IPS DF 6.9 (cell line): ENCODE results near the gene BET1L.
A peak's percentile ranks its signal among the peaks of the same experiment; 100 is the strongest.
"Not testable (repeated sequence)": the region's sequence is repeated elsewhere in the genome, so short reads cannot be mapped to it uniquely, and the experiment has no call there.

ENCODE experiments used
- DNase-seq: peaks from one replicate; pipeline ENCODE4 v3.0.0-alpha.2; 2013; ENCODE audit warnings: low read depth, low spot score
- H3K27ac ChIP-seq: one replicate; pipeline ENCODE4 v1.5.1; 2013; ENCODE audit warnings: low read length, control low read depth
- H3K27me3 ChIP-seq: 2 replicates; pipeline ENCODE4 v1.6.1; 2013; ENCODE audit warnings: mild to moderate bottlenecking, low read length; ENCODE audit not compliant: control insufficient read depth, insufficient read depth
- H3K36me3 ChIP-seq: 2 replicates; pipeline ENCODE4 v1.6.1; 2013; ENCODE audit warnings: low read length; ENCODE audit not compliant: control insufficient read depth, insufficient read depth
- H3K4me1 ChIP-seq: 2 replicates; pipeline ENCODE4 v1.6.1; 2013; ENCODE audit warnings: low read length; ENCODE audit not compliant: control insufficient read depth, insufficient read depth
- H3K4me3 ChIP-seq: 2 replicates; pipeline ENCODE4 v1.5.1; 2013; ENCODE audit warnings: mild to moderate bottlenecking, low read length
- H3K9me3 ChIP-seq: 2 replicates; pipeline ENCODE4 v1.6.1; 2013; ENCODE audit warnings: low read length, inconsistent platforms; ENCODE audit not compliant: control insufficient read depth, insufficient read depth
- WGBS: extraction: QIAGEN DNeasy Blood & Tissue Kit; methylation state at CpG from one replicate; pipeline ENCODE4 v1.1.7; 2013; ENCODE audit warnings: mixed read lengths, missing lambda C conversion rate; ENCODE audit not compliant: insufficient read length, insufficient coverage; 5-methylcytosine and 5-hydroxymethylcytosine counted together

BET1L gene

DNA sequence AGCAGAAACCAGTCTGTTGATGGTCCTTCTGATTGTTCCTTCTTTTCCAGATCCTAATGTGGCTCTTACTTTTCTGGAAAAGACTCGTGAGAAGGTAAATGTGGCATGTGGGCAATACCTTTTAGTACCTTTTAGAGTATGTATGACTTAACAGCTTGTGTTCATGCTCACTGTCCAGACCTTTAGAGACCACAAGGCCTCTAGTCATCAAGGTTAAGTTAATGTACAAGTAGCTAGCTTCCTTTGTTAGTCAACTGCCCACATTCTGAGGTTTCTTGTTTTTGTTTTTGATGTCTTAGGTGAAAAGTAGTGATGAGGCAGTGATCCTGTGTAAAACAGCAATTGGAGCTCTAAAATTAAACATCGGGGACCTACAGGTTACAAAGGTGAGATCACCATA lies 37.2 kb upstream of the BET1L start:
- no peak for DNase-seq
- H3K9me3 ChIP-seq = no peaks in the 10 kb centered on the region
- H3K4me1 ChIP-seq = no peaks in the 10 kb centered on the region
- no peak overlapping the region for H3K4me3 ChIP-seq
- H3K27ac ChIP-seq = no peak overlapping the region
- no CpG with 5 or more reads among the region's 2 CpGs for WGBS
- no peaks in the 10 kb centered on the region for H3K27me3 ChIP-seq
- peaks cover 20% of the 10 kb centered on the region; the same call in 1 of the 2 replicates for H3K36me3 ChIP-seq

DNA sequence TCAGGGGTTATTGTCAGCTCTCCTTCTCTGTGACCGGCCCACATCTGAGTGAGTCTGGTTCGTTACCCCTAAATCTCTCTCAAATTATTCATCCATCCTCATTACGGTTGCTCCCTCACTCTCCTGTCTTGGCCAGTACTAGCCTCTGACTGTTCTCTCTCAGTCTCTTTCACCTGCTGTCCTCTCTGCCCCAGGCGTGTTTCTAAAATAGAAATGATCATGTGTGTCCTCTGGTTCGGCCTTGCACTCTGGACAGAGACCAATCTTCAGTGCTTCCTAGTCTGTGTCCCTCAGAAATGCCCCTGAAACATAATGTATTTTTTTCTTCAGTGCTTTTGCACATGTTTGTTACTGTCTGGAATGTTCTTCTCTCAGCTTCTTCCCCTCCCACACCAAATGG lies 34.4 kb upstream of the BET1L start:
- no peak for DNase-seq
- H3K4me1 ChIP-seq = no peaks in the 10 kb centered on the region
- no peak overlapping the region for H3K4me3 ChIP-seq
- H3K36me3 ChIP-seq = peaks cover 13% of the 10 kb centered on the region; the same call in 1 of the 2 replicates
- no peaks in the 10 kb centered on the region for H3K27me3 ChIP-seq
- H3K27ac ChIP-seq = no peak overlapping the region
- no peaks in the 10 kb centered on the region for H3K9me3 ChIP-seq
- no CpG with 5 or more reads among the region's 5 CpGs for WGBS

DNA sequence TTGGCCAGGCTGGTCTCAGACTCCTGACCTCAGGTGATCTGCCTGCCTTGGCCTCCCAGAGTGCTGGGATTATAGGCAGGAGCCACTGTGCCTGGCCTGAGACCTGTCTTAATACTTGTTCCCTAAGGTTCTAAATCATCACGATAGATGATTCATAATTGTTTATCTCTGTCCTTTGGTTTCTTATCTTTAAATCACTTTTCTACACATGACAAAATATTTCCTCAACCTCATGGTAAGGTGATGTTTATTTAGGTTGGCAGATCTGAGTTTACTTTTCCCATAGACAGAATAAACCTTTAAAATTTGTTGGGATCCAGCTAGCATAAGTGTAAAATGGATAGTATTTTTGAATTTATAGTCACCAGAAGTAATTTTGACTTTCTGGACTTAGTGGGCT lies 33.1 kb upstream of the BET1L start:
- Histone ChIP-seq H3K9me3 (no peaks in the 10 kb centered on the region), H3K4me3 (no peak overlapping the region), H3K36me3 (peaks cover 6% of the 10 kb centered on the region; the same call in 1 of the 2 replicates), H3K27me3 (no peaks in the 10 kb centered on the region), H3K4me1 (no peaks in the 10 kb centered on the region), H3K27ac (no peak overlapping the region)
- no peak for DNase-seq
- WGBS = no CpG with 5 or more reads among the region's 1 CpG

DNA sequence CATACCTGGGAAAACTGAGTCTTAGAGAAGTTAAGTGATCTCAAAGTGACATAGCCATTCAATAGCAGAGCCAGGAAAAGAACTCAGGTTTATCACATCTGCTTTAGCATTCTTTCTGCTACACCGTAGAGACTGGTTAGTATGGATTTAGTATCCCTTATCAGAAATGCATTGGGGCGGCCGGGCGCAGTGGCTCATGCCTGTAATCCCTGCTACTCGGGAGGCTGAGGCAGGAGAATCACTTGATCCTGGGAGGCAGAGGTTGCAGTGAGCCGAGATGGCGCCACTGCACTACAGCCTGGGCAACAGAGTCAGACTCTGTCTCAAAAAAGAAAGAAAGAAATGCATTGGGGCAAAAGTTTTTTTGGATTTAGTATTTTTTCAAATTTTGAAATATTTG lies 31.1 kb upstream of the BET1L start:
- not testable (repeated sequence) for H3K27me3 ChIP-seq, H3K27ac ChIP-seq, H3K4me3 ChIP-seq, H3K9me3 ChIP-seq, H3K4me1 ChIP-seq, DNase-seq, H3K36me3 ChIP-seq
- WGBS = no CpG with 5 or more reads among the region's 7 CpGs

DNA sequence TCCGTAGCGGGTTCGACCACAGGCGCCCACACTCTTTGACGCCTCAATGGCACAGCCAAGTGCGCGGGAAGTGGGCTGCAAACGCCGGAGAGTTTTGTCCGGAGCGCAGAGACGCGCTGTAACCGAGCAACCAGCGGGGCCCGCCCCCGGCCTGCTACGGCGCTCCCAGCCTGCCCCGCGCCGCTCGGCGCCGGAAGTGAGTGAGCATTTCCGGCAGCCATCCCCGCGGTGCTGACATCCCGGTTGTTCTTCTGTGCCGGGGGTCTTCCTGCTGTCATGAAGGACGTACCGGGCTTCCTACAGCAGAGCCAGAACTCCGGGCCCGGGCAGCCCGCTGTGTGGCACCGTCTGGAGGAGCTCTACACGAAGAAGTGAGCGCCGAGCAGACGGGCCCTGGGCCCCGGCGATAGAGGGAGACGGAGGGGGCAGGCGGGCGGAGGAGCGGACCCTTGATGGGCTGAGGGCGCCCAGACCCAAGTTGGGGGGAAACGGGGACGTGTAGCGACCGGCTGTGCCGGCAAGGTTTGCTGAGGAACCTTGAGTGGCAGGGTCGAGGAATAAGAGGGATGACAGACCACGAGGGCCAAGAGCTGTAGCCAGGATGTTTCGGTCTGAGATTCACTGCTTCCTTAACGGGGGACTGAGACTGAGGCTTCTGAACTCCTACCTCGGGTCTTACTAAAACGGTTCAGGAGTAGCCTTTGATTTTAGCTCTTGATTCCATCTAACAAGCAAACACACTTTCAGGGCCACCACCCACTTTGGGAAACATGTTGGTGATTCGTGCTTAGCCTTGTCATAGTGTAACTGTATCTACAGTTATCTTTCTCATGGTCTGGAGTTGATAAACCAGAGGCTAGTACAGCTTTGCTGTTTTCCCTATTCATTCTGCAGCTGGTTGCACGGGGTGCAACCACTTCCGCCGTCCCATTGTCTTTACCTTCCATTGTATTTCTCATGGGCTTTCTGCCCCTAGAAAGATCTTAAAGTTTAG lies 29.9 kb upstream of the BET1L start, which contains the start of gene PSMD13:
PSMD13 (plus strand) TSS at position 203 of the 994 bp plus-strand sequence; CDS start at position 277, 74 bp downstream.
- no peak within 1 kb of the TSS for H3K27ac ChIP-seq
- peak within 1 kb of the TSS; percentile 91 for H3K4me3 ChIP-seq
- no peaks in the 10 kb centered on the region for H3K4me1 ChIP-seq
- no CpG with 5 or more reads among the region's 62 CpGs for WGBS
- H3K36me3 ChIP-seq = no peaks in the 10 kb centered on the region
- H3K9me3 ChIP-seq = no peaks in the 10 kb centered on the region
- peak; percentile 54 for DNase-seq
- no peaks in the 10 kb centered on the region for H3K27me3 ChIP-seq

DNA sequence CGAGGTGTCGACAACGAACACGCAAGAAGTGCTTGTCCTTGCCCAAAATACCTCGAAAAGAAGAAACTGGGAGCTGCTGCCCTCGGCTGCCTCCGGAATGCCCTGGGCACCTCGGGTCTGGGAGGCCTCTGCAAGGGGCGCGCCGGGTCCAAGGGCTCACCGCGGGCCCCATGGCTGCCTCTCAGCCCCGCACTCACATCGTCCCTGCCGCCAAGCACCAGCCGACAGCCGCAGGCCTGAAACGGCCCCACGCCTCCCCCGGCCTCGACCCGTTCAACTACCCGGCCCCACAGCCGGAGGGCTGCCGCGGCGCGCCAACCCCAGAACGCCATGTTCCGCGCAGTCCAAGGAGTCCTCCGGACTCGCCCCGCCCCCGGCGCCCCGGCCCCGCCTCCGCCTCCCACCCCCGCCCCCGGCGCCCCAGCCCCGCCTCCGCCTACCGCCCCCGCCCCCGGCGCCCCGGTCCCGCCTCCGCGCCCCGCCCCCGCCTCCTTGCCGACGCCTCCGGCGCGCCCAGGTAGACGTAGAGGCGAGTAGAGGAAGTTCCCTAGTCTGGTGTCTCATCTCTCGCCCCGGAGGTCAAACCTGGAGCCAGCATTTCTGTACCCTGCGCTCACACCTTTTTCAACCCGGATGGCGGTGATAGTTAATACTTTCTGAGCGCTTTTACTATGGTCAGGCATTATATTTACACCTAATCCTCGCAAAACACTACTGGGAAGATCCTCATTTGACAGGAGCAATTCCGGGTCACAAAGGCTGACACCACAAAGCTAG lies 29.0 kb upstream of the BET1L start, which contains the start of gene SIRT3:
SIRT3 (minus strand) TSS at position 346 of the 777 bp plus-strand sequence; CDS start at position 332, 14 bp downstream.
- no peaks in the 10 kb centered on the region for H3K4me1 ChIP-seq
- no CpG with 5 or more reads among the region's 70 CpGs for WGBS
- H3K4me3 ChIP-seq = peak within 1 kb of the TSS; percentile 91
- no peak within 1 kb of the TSS for H3K27ac ChIP-seq
- DNase-seq = peak; percentile 41
- H3K36me3 ChIP-seq = no peaks in the 10 kb centered on the region
- H3K27me3 ChIP-seq = no peaks in the 10 kb centered on the region
- no peaks in the 10 kb centered on the region for H3K9me3 ChIP-seq

DNA sequence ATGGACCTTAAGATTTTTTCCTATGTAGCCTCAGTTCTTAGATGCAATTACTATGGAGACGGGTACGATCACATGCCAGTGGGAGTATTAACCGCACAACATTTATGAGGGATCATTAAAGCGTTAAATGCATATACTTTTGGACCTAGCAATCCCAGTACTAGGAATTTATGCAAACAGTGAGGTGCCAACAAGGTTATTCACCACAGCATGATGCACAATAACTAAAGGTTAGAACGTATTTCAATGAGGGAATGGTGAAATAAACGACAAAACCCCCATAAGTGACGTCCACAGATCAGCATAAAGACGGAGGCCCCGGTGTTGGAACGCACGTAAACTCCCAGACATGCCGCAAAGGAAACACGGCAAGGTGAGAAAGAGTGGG lies 28.4 kb upstream of the BET1L start:
- DNase-seq = no peak
- no peak overlapping the region for H3K27ac ChIP-seq
- WGBS = no CpG with 5 or more reads among the region's 13 CpGs

DNA sequence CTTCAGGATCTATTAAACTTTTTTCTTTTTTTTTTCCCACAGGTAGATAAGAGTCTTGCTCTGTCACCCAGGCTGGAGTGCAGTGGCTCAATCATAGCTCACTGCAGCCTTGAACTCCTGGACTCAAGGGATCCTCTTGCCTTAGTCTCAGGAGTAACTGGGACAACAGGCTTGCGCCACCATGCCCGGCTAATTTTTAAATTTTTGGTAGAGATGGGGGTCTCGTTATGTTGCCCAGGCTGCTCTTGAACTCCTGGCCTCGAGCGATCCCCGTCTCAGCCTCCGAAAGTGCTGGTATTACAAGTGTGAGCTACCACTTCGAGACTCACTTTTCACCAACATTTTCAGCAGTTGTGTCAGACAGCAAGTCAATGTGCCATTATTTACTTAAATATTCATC lies 28.0 kb upstream of the BET1L start:
- no peaks in the 10 kb centered on the region for H3K4me1 ChIP-seq
- no peak overlapping the region for H3K27ac ChIP-seq
- H3K27me3 ChIP-seq = no peaks in the 10 kb centered on the region
- no peak overlapping the region; the same call in 1 of the 2 replicates for H3K4me3 ChIP-seq
- no CpG with 5 or more reads among the region's 8 CpGs for WGBS
- no peaks in the 10 kb centered on the region for H3K9me3 ChIP-seq
- no peaks in the 10 kb centered on the region for H3K36me3 ChIP-seq
- no peak for DNase-seq

More for the DNA sequence above, 28.4 kb upstream of the BET1L start:
- Histone ChIP-seq H3K36me3 (no peaks in the 10 kb centered on the region), H3K9me3 (no peaks in the 10 kb centered on the region), H3K4me3 (peak overlapping the region; percentile 60; the same call in 1 of the 2 replicates), H3K27me3 (no peaks in the 10 kb centered on the region), H3K4me1 (no peaks in the 10 kb centered on the region)

DNA sequence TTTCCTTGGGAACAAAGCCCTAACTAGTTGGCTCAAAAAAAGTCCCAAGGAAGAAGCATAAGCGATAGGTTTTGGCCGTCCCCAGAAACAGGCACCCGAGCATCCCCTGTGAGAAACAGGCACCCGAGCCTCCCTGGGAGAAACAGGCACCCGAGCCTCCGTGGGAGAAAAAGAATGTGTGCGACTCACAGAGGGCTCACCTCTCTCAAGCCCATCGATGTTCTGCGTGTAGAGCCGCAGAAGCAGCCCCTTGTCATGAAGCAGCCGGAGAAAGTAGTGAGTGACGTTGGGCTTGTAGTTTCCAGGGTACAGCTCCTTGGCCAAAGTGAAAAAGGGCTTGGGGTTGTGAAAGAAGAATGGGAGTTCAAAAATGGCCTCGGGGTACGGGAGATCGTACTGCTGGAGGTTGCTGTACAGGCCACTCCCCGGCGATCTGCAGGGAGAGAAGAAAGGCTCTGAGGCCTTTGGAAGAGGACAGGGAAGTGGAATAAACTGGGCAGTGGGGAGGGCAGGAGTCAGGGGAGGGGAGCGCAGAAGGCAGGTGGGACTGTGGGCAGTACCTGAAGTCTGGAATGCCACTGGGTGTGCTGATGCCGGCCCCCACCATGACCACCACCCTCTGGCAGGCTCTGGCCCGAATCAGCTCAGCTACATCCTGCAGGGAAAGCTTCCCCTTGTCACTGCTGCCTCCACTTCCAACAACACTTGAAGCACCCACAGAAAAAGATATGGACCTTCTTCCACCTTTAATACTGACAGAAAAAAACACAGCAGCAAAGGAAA lies 25.8 kb upstream of the BET1L start:
- no CpG with 5 or more reads among the region's 20 CpGs for WGBS
- Histone ChIP-seq H3K27ac (no peak overlapping the region), H3K4me3 (no peak overlapping the region), H3K4me1 (no peaks in the 10 kb centered on the region), H3K36me3 (no peaks in the 10 kb centered on the region), H3K9me3 (no peaks in the 10 kb centered on the region), H3K27me3 (no peaks in the 10 kb centered on the region)
- no peak for DNase-seq

DNA sequence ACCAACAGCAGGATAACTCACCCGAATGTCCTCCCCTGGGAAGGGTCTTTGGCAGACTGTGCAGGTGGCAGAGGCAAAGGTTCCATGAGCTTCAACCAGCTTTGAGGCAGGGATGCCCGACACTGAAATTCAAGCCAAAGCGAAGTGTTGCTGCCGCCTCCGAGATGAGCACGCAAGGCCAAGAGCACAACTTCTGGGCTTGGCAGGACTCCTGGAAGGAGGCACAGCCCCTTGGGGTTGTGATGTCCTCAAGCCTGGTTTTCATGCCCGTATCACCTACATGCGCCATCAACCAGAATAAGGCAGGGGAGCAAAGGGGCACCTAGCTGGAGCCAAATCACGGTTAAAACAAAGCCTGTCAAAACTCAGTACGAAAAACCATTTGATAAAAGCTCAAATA lies 23.2 kb upstream of the BET1L start:
- no peaks in the 10 kb centered on the region for H3K4me1 ChIP-seq
- no peaks in the 10 kb centered on the region for H3K36me3 ChIP-seq
- H3K27ac ChIP-seq = no peak overlapping the region
- H3K4me3 ChIP-seq = no peak overlapping the region
- no peaks in the 10 kb centered on the region for H3K9me3 ChIP-seq
- no peaks in the 10 kb centered on the region for H3K27me3 ChIP-seq
- WGBS = no CpG with 5 or more reads among the region's 10 CpGs
- no peak for DNase-seq
